NCI-H146 treated with DMSO at 0.1 percent for 48 hours (cell line): ENCODE results near the gene HIPK2.
A peak's percentile ranks its signal among the peaks of the same experiment; 100 is the strongest.

Experiments
- DNase-seq: peaks from one replicate; lab custom pipeline; 2025; ENCODE audit not compliant: unreplicated experiment; lab: John Stamatoyannopoulos, UW

HIPK2 gene

DNA sequence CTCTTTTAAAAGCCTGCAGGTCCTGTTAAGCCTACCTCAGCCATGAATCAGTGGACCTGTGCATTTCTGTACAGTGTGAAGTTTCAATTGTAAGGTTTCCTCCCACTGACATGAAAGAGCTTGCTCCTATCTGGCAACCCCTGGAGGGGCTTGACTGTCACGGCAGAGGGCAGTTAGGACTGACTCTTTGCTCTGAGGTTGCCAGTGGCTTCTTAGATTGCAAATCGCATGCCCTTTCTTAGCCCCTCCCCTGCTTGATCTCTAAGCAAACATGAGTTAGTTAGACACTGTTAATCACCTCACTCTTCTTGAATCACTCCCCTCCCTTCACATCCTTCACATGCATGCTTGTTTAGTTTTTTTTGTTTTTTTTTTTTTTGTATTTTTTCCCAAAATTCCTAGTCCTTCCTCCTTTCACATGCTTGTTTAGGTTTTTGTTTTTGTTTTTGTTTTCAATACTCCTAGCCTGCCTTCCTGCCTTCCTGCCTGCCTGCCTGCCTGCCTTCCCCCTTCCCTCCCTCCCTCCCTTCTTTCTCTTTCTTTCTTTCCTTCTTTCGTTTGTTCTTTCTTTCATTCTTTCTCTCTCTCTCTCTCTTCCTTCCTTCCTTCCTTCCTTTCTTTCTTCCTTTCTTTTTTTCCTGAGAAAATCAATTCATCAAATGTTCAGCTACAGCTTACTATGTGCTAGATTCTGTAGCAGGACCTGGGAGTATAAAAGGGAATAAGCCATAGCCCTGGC, 6.0 kb upstream of the HIPK2 start:
- DNase-seq = peak; percentile 10

DNA sequence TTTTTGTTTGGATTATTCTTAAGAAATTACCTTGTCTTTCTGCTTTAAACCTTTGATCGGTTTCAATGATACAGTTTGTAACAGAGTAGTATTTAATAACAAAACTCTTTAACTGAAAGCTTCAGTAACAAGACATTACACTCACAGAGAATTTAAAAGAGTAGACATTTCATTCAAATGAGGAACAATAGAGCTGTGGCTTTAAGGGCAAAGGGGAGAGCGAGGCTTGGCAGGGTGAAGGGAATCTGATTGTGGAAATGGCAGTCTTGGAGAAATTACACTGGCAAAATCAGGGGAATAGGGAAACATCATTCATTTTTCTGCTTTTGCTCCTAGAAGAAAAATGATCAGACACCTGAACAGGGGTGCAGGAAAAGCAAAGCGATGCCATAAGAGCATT, 5.1 kb upstream of the HIPK2 start:
- no peak for DNase-seq

DNA sequence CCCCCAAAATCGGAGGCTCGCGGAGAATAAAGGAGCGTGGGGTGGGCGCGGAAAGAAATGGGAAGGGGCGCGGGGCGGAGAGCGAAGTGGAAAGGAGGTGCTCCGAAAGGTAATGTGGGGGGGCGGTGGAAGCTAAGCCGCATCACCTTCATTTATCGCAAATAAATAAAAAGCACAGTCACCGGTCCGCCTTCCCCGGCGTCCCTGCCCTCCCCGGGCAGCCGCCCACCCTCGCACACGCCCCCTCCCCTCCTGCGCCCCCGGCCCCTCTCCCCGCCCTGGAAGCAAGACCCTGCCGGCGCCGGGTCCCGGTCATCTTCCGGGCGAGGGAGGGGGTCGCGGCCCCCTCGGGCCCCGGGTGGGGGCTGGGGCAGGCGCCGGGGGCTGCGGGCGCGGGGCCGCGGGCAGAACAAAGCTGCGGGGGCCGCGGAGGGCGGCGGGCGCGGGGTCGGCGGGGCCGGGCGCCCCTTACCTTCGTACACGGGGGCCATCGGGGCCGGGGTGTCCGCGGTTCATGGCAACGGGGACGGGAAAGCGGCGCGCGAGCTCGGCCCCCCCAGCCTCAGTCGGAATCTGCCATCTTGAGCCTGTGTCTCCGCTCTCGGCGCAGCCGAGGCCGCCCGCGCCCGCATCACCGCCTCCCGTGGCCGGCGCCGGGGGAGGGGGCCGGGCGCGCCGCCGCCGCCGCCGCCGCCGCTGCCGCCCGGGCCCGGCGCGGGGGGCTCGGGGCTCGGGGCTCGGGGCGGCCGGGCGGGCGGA, 486 bp downstream of the HIPK2 start:
- no peak for DNase-seq

DNA sequence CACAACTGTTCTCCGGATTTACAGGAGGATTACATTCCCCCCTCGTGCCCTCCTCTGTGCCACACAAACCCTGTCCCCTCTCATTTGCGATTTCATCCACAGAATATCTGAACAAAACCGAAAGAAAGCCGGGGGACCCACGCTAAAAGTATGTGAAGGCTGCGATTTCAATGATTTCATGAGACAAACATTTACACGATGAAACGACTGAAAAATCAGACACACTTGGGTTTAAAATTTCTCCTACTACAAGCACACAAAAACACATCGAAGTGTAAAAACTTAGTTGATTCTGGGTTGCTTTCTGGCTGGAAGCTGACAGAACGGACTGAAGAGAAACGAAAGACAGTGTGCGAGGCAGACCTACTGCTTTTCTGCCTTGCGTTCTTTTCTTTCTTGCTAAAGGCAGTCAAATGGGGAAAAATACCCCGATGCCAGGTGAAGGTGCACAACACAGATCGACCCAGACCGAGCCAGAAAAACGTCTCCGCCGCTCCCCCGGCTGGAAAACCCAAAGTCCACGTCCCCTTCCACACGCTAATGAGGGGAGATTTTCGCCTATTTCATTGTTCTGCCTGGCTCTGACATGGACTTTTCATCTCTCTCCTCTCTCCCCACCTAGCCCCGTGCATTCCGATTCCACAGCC, 1.2 kb downstream of the HIPK2 start:
- DNase-seq = peak; percentile 41

- no peak for DNase-seq
Observed at GRCh38 chr7:139775829-139776266, 1.9 kb downstream of the HIPK2 start.

- no peak for DNase-seq
Observed at GRCh38 chr7:139774376-139774775, 3.4 kb downstream of the HIPK2 start.

DNA sequence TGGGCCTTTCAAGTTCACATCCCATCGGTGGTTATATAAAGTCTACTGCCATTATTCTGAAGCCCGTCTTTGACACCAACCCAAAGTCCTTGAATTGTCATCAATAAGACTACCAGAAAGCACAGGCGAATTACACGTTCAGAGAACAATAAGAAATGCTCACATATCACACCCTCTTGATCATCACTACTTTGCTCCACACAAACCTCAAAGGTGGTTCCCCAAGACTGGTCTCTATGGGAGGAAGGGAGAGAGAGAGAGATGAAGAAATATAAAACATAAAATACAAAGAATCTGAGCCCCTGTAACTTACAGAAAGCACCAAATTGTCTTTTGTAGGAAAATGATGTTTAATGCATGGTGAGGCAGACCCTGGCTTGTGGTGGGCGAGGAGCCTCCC, 4.4 kb downstream of the HIPK2 start:
- no peak for DNase-seq

- no peak for DNase-seq
Observed at GRCh38 chr7:139772873-139773272, 4.9 kb downstream of the HIPK2 start.

DNA sequence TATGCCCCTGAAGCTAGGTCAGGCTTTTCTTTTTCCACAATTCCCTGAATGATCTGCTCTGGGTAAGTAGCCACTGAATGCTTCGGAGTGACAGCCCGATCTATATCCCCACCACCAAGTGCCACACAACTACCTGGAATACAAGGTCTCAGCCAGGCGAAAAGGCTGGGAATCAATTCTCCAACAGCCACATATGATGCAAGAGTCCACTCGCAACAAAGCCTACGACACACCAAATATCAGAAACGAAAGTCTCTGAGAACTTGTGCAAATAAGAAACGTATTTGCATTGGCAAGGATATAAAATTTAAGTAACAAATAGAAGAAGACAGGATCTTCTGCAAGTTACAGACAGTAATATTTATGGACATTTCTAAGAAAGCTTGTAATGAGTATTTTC, 5.7 kb downstream of the HIPK2 start:
- DNase-seq = no peak

DNA sequence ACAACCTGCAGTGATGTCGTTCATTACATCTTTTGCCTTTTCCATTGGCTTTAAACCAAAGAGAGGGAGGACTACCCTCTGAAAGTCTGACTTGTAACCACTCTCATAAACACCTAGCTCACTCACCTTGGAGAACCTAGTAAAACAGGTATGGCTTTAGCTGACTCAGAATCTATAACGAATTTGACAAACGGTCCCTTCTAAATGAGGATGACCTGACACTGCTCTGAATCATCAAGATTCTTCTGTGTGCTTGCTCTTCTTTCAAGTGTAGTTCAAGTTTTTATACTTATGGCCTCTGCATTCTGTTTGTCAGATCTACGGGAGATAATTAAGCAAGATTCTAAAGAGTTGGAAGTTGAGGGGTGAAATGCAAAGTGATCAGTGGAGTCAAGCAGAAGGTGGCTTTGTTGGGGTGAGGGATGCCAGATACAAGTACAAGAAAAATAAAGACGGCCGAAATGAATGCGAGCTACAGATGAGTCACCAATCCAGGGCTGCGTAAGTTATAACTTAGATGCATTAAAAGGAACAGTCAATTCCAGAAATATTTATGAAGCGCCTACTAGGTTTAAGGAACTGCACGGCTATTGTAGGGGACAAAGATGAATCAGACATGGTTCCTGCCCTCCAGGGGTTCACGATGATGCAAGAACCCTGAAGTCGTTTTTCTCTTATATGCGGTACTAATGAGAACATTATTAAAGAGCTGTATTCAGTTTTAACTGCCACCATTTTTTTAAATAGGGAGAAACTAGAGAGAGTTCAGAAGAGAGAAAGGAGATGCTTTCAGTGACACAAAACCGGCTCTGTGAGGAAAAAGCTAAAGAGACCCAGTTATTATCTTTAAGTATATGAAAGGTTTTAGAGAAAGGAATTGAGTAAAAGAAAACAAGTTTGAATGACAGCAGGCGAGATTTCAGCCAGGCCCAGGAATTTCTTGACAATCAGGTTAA, 6.5 kb downstream of the HIPK2 start:
- DNase-seq = no peak

GRCh38 chr7:139769761-139770160, 8.0 kb downstream of the HIPK2 start:
- no peak for DNase-seq

GRCh38 chr7:139769066-139769465, 8.7 kb downstream of the HIPK2 start:
- no peak for DNase-seq

DNA sequence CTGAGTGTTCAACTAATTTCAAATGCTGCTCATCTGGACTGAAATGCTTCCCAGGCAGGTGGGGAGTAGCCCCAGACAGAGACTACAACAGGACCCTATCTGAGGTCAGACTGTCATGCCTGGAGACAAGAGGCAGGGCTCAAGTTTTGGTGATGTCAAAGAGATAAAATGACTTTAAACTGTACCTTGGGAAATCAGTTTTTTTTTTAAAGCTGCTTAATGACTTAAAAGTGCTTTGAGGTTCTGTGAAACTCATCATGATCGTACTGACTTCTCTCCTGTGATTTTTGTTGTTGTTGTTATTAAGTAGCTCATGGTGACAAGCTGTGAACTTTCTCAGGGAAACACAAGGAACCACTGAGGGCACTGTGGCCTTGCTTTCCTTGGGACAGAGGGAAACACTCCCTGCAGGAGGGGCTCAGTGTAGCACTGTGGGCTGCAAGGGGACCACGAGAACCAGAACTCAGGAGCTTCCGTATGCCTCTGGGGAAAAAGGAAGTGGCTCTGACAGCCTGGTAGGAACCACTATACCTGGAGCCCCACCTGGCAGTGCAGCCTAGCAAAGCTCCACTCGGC, 9.5 kb downstream of the HIPK2 start:
- no peak for DNase-seq

DNA sequence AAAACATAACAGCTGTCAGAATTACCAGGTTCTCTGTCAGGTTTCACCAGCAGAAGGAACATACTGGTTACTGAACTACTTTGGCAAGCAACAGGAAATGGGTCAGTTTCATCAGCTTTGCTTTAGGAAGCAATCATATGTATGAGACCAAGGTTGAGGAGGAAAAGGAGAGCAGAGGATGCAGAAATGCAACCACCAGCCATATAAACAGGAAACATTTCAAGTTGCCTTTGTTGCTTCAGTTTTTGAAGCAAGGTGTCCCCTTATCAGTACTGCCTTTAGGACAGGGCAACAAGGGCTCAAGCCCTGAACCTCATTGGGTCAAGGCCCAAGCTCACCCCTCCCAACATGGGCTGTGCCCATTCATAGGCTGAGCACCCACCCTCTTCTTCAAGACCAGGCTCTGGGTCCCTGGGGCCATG, 10.2 kb downstream of the HIPK2 start:
- DNase-seq = no peak

GRCh38 chr7:139765143-139765542, 12.7 kb downstream of the HIPK2 start:
- DNase-seq = no peak

GRCh38 chr7:139763330-139763729, 14.5 kb downstream of the HIPK2 start:
- DNase-seq = no peak

DNA sequence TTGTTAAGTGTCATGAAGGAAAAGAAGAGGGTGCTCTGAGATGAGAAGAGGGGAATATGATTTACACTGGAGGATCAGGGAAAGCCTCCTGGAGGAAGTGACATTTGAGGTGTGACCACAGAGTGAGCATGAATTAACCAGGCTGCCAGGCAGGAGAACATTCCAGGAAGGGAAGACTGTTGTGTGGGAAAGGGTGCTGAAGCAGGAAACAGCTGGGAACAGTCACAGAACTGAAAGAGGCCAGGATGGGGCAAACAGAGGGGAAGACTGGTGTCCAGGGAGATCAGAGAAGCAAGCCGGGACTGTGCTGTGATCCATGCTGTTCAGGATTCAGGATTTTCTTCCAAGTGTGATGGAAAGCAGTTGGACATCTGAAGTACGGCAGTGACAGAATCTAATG, 14.9 kb downstream of the HIPK2 start:
- DNase-seq = no peak

DNA sequence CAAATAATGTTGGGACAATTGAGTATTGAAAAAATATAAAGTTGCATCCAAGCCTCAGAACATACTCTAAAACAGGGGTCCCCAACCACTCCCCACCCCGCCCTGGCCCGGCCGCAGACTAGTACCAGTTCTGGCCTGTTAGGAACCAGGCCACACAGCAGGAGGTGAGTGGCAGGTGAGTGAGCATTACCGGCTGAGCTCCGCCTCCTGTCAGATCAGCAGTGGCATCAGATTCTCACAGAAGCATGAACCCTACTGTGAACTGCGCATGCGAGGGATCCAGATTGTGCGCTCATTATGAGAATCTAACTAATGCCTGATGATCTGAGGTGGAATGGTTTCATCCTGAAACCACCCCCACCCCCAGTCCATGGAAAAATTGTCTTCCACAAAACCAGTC, 19.4 kb downstream of the HIPK2 start:
- peak; percentile 60 for DNase-seq

DNA sequence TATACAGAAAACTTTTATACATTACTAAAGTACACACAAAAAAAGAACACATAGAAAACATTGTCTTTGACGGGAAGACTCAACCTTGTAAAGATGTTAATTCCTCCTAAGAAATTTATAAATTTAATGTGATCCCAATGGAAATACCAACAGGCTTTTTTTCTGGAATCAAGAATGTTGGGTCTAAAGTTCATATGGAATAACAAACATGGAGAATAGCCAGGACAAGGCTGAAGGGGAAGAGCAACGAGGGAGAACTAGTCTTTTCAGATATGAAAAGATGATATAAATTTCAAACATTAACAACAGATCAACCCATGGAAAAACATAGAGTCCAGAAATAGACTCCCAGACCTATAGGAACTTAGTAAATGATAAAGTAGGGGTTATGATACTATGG, 19.8 kb downstream of the HIPK2 start:
- DNase-seq = no peak

DNA sequence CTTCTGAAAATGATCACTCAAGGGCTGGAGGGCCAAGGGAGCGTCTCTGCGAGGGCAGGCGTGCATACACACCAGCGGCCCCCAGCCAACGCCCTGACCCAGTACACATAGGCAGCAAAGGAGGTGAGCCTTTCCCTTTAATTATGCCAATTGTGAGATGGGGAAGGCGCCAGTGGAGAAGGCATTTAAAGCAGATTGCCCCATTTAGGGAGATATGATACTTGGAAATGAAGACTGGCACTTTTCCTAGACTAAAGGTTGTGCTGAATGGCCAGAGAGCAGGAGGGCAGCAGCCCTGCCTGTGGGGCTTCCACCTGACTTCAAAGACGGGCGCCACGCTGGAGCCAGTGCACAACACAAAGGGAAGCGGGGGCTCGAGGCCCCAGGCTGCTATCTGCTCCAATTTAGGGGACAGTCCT, 24.1 kb downstream of the HIPK2 start:
- DNase-seq = no peak
